ENCODE results near the gene PARL. TPM values are rescaled to one million over a fixed set of nuclear protein-coding genes. Genes with fewer than 3 reads are reported as not detected.

PARL gene
- total and polyA plus RNA-seq, 9 of the 15 experiments (the other 6 are each of a cell fraction or from before 2014, with no cell fraction given) = 39.5 to 82.4 (median 57.4) TPM

DNA sequence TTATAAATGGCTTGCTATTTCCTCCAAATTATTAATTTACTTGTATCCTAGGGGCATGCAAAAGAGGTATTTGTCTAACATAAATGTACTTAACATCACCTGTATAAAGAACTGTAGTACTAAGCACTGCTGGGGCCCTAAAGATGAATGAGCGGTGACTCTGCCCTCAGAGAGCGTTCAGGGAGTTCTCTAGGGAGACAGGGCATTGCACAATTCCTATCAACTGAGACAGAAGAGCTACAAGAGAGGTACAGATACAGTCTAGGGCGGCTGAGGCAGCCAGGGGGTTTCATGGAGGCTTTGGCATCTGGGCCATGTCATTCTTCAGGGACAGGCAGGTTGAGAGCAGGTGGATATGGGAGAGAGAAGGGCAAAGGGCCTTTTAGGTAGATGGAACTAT lies 39.9 kb upstream of the PARL start:
- Histone ChIP-seq H3K4me3 (no peak overlapping the region), H3K9me3 (replicated peaks; ENCODE audit: control insufficient read depth, insufficient read depth, low read depth, low read length) (no peaks in the 10 kb centered on the region), H3K4me1 (replicated peaks in 1 of 2; ENCODE audit: control insufficient read depth in 2 of 2, insufficient read depth in 2 of 2, low read length in 2 of 2) (no peaks in the 10 kb centered on the region), H3K4me2 (ENCODE audit: insufficient read depth, low read length) (no peak overlapping the region), H3K36me3 (ENCODE audit: control insufficient read depth, insufficient read depth, low read length) (peaks cover 60% of the 10 kb centered on the region), H3K27me3 (ENCODE audit: control insufficient read depth in 2 of 2, insufficient read depth in 2 of 2, low read length in 2 of 2) (no peaks in the 10 kb centered on the region), H3K9me1 (ENCODE audit: control insufficient read depth, insufficient read depth, low read length) (no peaks in the 10 kb centered on the region), H2AFZ (ENCODE audit: low read depth, low read length) (no peak overlapping the region), H3K27ac (ENCODE audit: extremely low read depth, low read depth, low read length) (no peak overlapping the region), H3K79me2 (ENCODE audit: control insufficient read depth, insufficient read depth, low read length) (no peaks in the 10 kb centered on the region), H4K20me1 (replicated peaks; ENCODE audit: control insufficient read depth, insufficient read depth, low read length) (no peaks in the 10 kb centered on the region), H3K9ac (ENCODE audit: insufficient read depth in 1 of 2, low read depth in 2 of 2, low read length in 2 of 2) (no peak overlapping the region)
- TF ChIP-seq RBM14 (IDR thresholded peaks at IDR 0.05; ENCODE audit: borderline replicate concordance, insufficient read depth, low read depth, low read length) = no peak
- TF ChIP-seq, protein P1, sequence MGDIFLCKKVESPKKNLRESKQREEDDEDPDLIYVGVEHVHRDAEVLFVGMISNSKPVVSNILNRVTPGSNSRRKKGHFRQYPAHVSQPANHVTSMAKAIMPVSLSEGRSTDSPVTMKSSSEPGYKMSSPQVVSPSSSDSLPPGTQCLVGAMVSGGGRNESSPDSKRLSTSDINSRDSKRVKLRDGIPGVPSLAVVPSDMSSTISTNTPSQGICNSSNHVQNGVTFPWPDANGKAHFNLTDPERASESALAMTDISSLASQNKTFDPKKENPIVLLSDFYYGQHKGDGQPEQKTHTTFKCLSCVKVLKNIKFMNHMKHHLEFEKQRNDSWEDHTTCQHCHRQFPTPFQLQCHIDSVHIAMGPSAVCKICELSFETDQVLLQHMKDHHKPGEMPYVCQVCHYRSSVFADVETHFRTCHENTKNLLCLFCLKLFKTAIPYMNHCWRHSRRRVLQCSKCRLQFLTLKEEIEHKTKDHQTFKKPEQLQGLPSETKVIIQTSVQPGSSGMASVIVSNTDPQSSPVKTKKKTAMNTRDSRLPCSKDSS (IDR thresholded peaks at IDR 0.05; ENCODE audit: low read depth, partially characterized antibody) = no peak
- TF ChIP-seq ETV6 (IDR thresholded peaks at IDR 0.05; ENCODE audit: borderline replicate concordance in 1 of 2, low read depth in 2 of 2, low read length in 1 of 2) = no peak
- TF ChIP-seq ETV6 (CRISPR knock-in tag; IDR thresholded peaks at IDR 0.05; ENCODE audit: borderline replicate concordance) = no peak
- no peak for TF ChIP-seq BHLHE40 (IDR thresholded peaks at IDR 0.05; ENCODE audit: low read length)
- no peak for TF ChIP-seq NUFIP1 (IDR thresholded peaks at IDR 0.05; ENCODE audit: partially characterized antibody)
- no peak for TF ChIP-seq TARDBP (IDR thresholded peaks at IDR 0.05)
- TF ChIP-seq SAFB (IDR thresholded peaks at IDR 0.05; ENCODE audit: borderline replicate concordance, low read depth, low read length) = no peak
- no peak for TF ChIP-seq HNRNPUL1 (IDR thresholded peaks at IDR 0.05; ENCODE audit: low read length)
- no peak for TF ChIP-seq MXD1 (CRISPR knock-in tag; IDR thresholded peaks at IDR 0.05; ENCODE audit: borderline replicate concordance, poor library complexity, severe bottlenecking)
- TF ChIP-seq CCNT2 (IDR thresholded peaks at IDR 0.05; ENCODE audit: borderline replicate concordance, extremely low read depth, insufficient read length, low read depth, low read length) = no peak
- no peak for TF ChIP-seq BRD9 (IDR thresholded peaks at IDR 0.05; ENCODE audit: low read depth, partially characterized antibody)
- TF ChIP-seq RBBP5 (IDR thresholded peaks at IDR 0.05; ENCODE audit: borderline replicate concordance, insufficient read depth, low read length, poor library complexity, severe bottlenecking) = no peak
- DNase-seq (ENCODE audit: extremely low read depth in 1 of 4, low spot score in 3 of 4) = no peak
- ATAC-seq = no peak
- ChIA-PET POLR2A (no interaction called here), CTCF (ENCODE audit: low intra/inter-chr PET ratio) (no interaction called here)
- FAIRE-seq = no peak
- in situ Hi-C loops (cut with MboI) (no loop called here), intact Hi-C loops (cut with micrococcal nuclease) (no loop called here)
- WGBS (ENCODE audit: insufficient coverage, low coverage, missing lambda C conversion rate) = 80% methylated on average over 3 of the region's 3 CpGs
- BruUV-seq (replicated peaks) = no TSS peak
